HEK293 (cell line): Measurements from ENCODE around the gene TBX6.

Experiments used
- EGR2 ChIP-seq: fragments of 450-650 bp; formaldehyde crosslinking; IDR thresholded peaks from 2 replicates; pipeline ENCODE4 v1.5.1; 2016; ENCODE audit warnings: low read depth, missing biosample characterization, missing genetic modification characterization
- ELK4 ChIP-seq: IDR thresholded peaks from 2 replicates; pipeline ENCODE4 v1.6.1; 2011; ENCODE audit warnings: mild to moderate bottlenecking, low read depth, low read length, borderline replicate concordance
- GLIS1 ChIP-seq: fragments of 450-650 bp; formaldehyde crosslinking; IDR thresholded peaks from 2 replicates; pipeline ENCODE4 v1.5.1; 2016; ENCODE audit warnings: missing biosample characterization, missing genetic modification characterization
- IKZF3 ChIP-seq: fragments of 450-650 bp; IDR thresholded peaks from 2 replicates; pipeline ENCODE4 v1.5.0; 2018; ENCODE audit warnings: missing biosample characterization, mild to moderate bottlenecking, missing genetic modification characterization, moderate library complexity
- KLF10 ChIP-seq: fragments of 450-650 bp; IDR thresholded peaks from 2 replicates; pipeline ENCODE4 v1.5.1; 2018; ENCODE audit warnings: missing biosample characterization, mild to moderate bottlenecking, missing genetic modification characterization
- PRDM1 ChIP-seq: fragments of 450-650 bp; formaldehyde crosslinking; IDR thresholded peaks from 2 replicates; pipeline ENCODE4; 2016; ENCODE audit warnings: missing biosample characterization, missing genetic modification characterization
- PRDM4 ChIP-seq: fragments of 450-650 bp; formaldehyde crosslinking; IDR thresholded peaks from 2 replicates; pipeline ENCODE4 v1.5.1; 2017; ENCODE audit warnings: missing biosample characterization, missing genetic modification characterization
- REPIN1 ChIP-seq: fragments of 450-650 bp; formaldehyde crosslinking; IDR thresholded peaks from 2 replicates; pipeline ENCODE4 v1.5.1; 2017; ENCODE audit warnings: missing biosample characterization, missing genetic modification characterization, low read depth
- SCRT2 ChIP-seq: fragments of 450-650 bp; formaldehyde crosslinking; IDR thresholded peaks from 2 replicates; pipeline ENCODE4 v1.5.1; 2016; ENCODE audit warnings: missing biosample characterization, missing genetic modification characterization
- YY2 ChIP-seq: fragments of 450-650 bp; formaldehyde crosslinking; IDR thresholded peaks from 2 replicates; pipeline ENCODE4 v1.5.1; 2016; ENCODE audit warnings: missing biosample characterization, missing genetic modification characterization
- ZBTB11 ChIP-seq: fragments of 450-650 bp; formaldehyde crosslinking; conservative IDR thresholded peaks from 2 replicates; pipeline ENCODE4 v1.5.1; 2016; ENCODE audit warnings: low read depth, missing biosample characterization, missing genetic modification characterization
- ZBTB17 ChIP-seq: fragments of 450-650 bp; formaldehyde crosslinking; IDR thresholded peaks from 2 replicates; pipeline ENCODE4 v1.5.1; 2016; ENCODE audit warnings: missing biosample characterization, missing genetic modification characterization
- ZEB2 ChIP-seq: fragments of 450-650 bp; formaldehyde crosslinking; IDR thresholded peaks from 2 replicates; pipeline ENCODE4 v1.5.1; 2016; ENCODE audit warnings: missing biosample characterization, missing genetic modification characterization
- ZNF114 ChIP-seq: fragments of 450-650 bp; formaldehyde crosslinking; IDR thresholded peaks from 2 replicates; pipeline ENCODE4 v1.5.0; 2017; ENCODE audit warnings: missing biosample characterization, missing genetic modification characterization
- ZNF2 ChIP-seq: fragments of 450-650 bp; formaldehyde crosslinking; IDR thresholded peaks from 2 replicates; pipeline ENCODE4 v1.5.1; 2016; ENCODE audit warnings: missing biosample characterization, missing genetic modification characterization
- ZNF280C ChIP-seq: fragments of 450-650 bp; formaldehyde crosslinking; IDR thresholded peaks from 2 replicates; pipeline ENCODE4 v1.5.1; 2016; ENCODE audit warnings: missing biosample characterization, missing genetic modification characterization
- ZNF292 ChIP-seq: fragments of 450-650 bp; formaldehyde crosslinking; IDR thresholded peaks from 2 replicates; pipeline ENCODE4 v1.5.1; 2016; ENCODE audit warnings: low read depth, missing biosample characterization, missing genetic modification characterization, borderline replicate concordance
- ZNF341 ChIP-seq: fragments of 450-650 bp; formaldehyde crosslinking; IDR thresholded peaks from 2 replicates; pipeline ENCODE4; 2016; ENCODE audit warnings: low read depth, missing biosample characterization, missing genetic modification characterization
- ZNF391 ChIP-seq: fragments of 450-650 bp; formaldehyde crosslinking; IDR thresholded peaks from 2 replicates; pipeline ENCODE4 v1.5.1; 2016; ENCODE audit warnings: low read depth, missing biosample characterization, missing genetic modification characterization, borderline replicate concordance
- ZNF501 ChIP-seq: fragments of 450-650 bp; formaldehyde crosslinking; IDR thresholded peaks from 2 replicates; pipeline ENCODE4 v1.5.1; 2016; ENCODE audit warnings: missing biosample characterization, missing genetic modification characterization
- ZNF843 ChIP-seq: fragments of 450-650 bp; formaldehyde crosslinking; IDR thresholded peaks from 2 replicates; pipeline ENCODE4 v1.5.1; 2016; ENCODE audit warnings: missing biosample characterization, missing genetic modification characterization
- ZSCAN30 ChIP-seq: fragments of 450-650 bp; IDR thresholded peaks from 2 replicates; pipeline ENCODE4 v1.5.1; 2018; ENCODE audit warnings: missing biosample characterization, mild to moderate bottlenecking, missing genetic modification characterization, moderate library complexity
- TF ChIP-seq, protein P1 (sequence below): fragments of 450-650 bp; formaldehyde crosslinking; IDR thresholded peaks from 2 replicates; pipeline ENCODE4 v1.5.1; 2016; ENCODE audit warnings: missing biosample characterization, missing genetic modification characterization
- TF ChIP-seq, protein P2 (sequence below): fragments of 450-650 bp; formaldehyde crosslinking; IDR thresholded peaks from 2 replicates; pipeline ENCODE4 v1.5.1; 2016; ENCODE audit warnings: missing biosample characterization, missing genetic modification characterization, borderline replicate concordance

The TBX6 gene

GRCh38 chr16:30054959-30055553 lies 36.7 kb downstream of the TBX6 start (continued):
- no peak for TF ChIP-seq ZNF280C (tag by site-specific recombination)
- no peak for TF ChIP-seq ZNF501 (tag by site-specific recombination)
- no peak for TF ChIP-seq ZNF114 (tag by site-specific recombination)
- TF ChIP-seq, protein P1, sequence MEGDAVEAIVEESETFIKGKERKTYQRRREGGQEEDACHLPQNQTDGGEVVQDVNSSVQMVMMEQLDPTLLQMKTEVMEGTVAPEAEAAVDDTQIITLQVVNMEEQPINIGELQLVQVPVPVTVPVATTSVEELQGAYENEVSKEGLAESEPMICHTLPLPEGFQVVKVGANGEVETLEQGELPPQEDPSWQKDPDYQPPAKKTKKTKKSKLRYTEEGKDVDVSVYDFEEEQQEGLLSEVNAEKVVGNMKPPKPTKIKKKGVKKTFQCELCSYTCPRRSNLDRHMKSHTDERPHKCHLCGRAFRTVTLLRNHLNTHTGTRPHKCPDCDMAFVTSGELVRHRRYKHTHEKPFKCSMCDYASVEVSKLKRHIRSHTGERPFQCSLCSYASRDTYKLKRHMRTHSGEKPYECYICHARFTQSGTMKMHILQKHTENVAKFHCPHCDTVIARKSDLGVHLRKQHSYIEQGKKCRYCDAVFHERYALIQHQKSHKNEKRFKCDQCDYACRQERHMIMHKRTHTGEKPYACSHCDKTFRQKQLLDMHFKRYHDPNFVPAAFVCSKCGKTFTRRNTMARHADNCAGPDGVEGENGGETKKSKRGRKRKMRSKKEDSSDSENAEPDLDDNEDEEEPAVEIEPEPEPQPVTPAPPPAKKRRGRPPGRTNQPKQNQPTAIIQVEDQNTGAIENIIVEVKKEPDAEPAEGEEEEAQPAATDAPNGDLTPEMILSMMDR = peak; percentile 67; the same call in 1 of the 2 replicates
- TF ChIP-seq ZNF292 = no peak
- TF ChIP-seq ZNF2 (tag by site-specific recombination) = peak; percentile 99
- TF ChIP-seq GLIS1 = no peak
- TF ChIP-seq PRDM1 (tag by site-specific recombination) = peak; percentile 62; the same call in 1 of the 2 replicates
- no peak for TF ChIP-seq ELK4
- no peak for TF ChIP-seq KLF10 (tag by site-specific recombination)
- TF ChIP-seq ZEB2 (tag by site-specific recombination) = peak; percentile 20; the same call in 1 of the 2 replicates
- 0 out of 2 replicates have a peak, but pooled peaks have one; percentile 57 for TF ChIP-seq ZNF391 (tag by site-specific recombination)
- peak; percentile 79 for TF ChIP-seq ZNF341 (tag by site-specific recombination)
- TF ChIP-seq EGR2 (tag by site-specific recombination) = no peak
- TF ChIP-seq REPIN1 (tag by site-specific recombination) = 0 out of 2 replicates have a peak, but pooled peaks have one; percentile 22
- no peak for TF ChIP-seq ZBTB11 (tag by site-specific recombination)
- 0 out of 2 replicates have a peak, but pooled peaks have one; percentile 40 for TF ChIP-seq ZBTB17
- TF ChIP-seq, protein P2, sequence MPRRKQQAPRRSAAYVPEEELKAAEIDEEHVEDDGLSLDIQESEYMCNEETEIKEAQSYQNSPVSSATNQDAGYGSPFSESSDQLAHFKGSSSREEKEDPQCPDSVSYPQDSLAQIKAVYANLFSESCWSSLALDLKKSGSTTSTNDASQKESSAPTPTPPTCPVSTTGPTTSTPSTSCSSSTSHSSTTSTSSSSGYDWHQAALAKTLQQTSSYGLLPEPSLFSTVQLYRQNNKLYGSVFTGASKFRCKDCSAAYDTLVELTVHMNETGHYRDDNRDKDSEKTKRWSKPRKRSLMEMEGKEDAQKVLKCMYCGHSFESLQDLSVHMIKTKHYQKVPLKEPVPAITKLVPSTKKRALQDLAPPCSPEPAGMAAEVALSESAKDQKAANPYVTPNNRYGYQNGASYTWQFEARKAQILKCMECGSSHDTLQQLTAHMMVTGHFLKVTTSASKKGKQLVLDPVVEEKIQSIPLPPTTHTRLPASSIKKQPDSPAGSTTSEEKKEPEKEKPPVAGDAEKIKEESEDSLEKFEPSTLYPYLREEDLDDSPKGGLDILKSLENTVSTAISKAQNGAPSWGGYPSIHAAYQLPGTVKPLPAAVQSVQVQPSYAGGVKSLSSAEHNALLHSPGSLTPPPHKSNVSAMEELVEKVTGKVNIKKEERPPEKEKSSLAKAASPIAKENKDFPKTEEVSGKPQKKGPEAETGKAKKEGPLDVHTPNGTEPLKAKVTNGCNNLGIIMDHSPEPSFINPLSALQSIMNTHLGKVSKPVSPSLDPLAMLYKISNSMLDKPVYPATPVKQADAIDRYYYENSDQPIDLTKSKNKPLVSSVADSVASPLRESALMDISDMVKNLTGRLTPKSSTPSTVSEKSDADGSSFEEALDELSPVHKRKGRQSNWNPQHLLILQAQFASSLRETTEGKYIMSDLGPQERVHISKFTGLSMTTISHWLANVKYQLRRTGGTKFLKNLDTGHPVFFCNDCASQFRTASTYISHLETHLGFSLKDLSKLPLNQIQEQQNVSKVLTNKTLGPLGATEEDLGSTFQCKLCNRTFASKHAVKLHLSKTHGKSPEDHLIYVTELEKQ (tag by site-specific recombination) = no peak
- TF ChIP-seq ZNF843 = no peak
- peak; percentile 38; the same call in 1 of the 2 replicates for TF ChIP-seq SCRT2 (tag by site-specific recombination)
- TF ChIP-seq ZSCAN30 (tag by site-specific recombination) = 0 out of 2 replicates have a peak, but pooled peaks have one; percentile 12
- peak; percentile 72 for TF ChIP-seq IKZF3 (tag by site-specific recombination)
- no peak for TF ChIP-seq YY2 (tag by site-specific recombination)
- no peak for TF ChIP-seq PRDM4 (tag by site-specific recombination)
